Sigmoid colon (tissue), 7 donors: ENCODE measurements around the gene ACTG1. TPM values are rescaled to one million over a fixed set of nuclear protein-coding genes. Genes with fewer than 3 reads are reported as not detected.
A peak's percentile ranks its signal among the peaks of the same experiment; 100 is the strongest.

Source experiments
- DNase-seq: peaks from one replicate; pipeline ENCODE4 v3.0.0-alpha.2; 2019
- H3K27ac ChIP-seq, 4 donors: fragments of 200-600 bp; sonication (generic); one replicate each; pipeline ENCODE4 v1.5.1; 2016 to 2019; ENCODE audit warnings: mild to moderate bottlenecking in 1 of 4
- H3K27me3 ChIP-seq, 3 donors: fragments of 200-600 bp; sonication (generic); one replicate each; pipeline ENCODE4 v1.5.1; 2019; ENCODE audit warnings: mild to moderate bottlenecking in 1 of 3
- H3K36me3 ChIP-seq, 4 donors: fragments of 200-600 bp; sonication (generic); one replicate each; pipeline ENCODE4 v1.5.1; 2016 to 2019
- H3K4me1 ChIP-seq, 4 donors: fragments of 200-600 bp; sonication (generic); one replicate each; pipeline ENCODE4 v1.5.1; 2017 to 2019
- H3K4me3 ChIP-seq, 4 donors: fragments of 200-600 bp; sonication (generic); one replicate each; pipeline ENCODE4 v1.5.1; 2017 to 2019; ENCODE audit warnings: mild to moderate bottlenecking in 2 of 4, moderate library complexity in 1 of 4
- H3K9me3 ChIP-seq, 4 donors: fragments of 200-600 bp in 3 of 4; sonication (generic) in 3 of 4; one replicate each; pipeline versions ENCODE4 v1.5.1 to v1.6.1; 2013 to 2019
- EP300 ChIP-seq, 4 donors: sonication (generic); formaldehyde crosslinking; IDR thresholded peaks; one replicate each; pipeline ENCODE4 v1.6.1; 2017; ENCODE audit warnings: antibody characterized with exemption in 4 of 4
- POLR2A ChIP-seq, 2 donors: fragments of 450-650 bp; IDR thresholded peaks; one replicate each; pipeline ENCODE4 v1.6.1; 2016; ENCODE audit warnings: antibody characterized with exemption in 2 of 2, mild to moderate bottlenecking in 2 of 2, moderate library complexity in 2 of 2
- POLR2AphosphoS5 ChIP-seq, 4 donors: sonication (generic); formaldehyde crosslinking; IDR thresholded peaks; one replicate each; pipeline ENCODE4 v1.6.1; 2017; ENCODE audit warnings: antibody characterized with exemption in 4 of 4
- WGBS, 2 donors: extraction: QIAGEN DNeasy Blood & Tissue Kit; methylation state at CpG; one replicate each; pipeline ENCODE4 v1.1.7; 2013; 5-methylcytosine and 5-hydroxymethylcytosine counted together
- intact Hi-C: fragments of 100-400 bp; cut with DNase I; formaldehyde crosslinking; loops from one replicate; pipeline ENCODE4 v1.15.1; 2023
- polyA plus RNA-seq, 3 donors: library from polyadenylated mRNA; stranded (reverse); fragments of 200-250 nt; gene quantifications; one replicate each; pipeline ENCODE4 v1.2.3, GENCODE V29; 2013
- total RNA-seq, 4 donors: library from RNA; depleted of rRNA; stranded (reverse); fragments of >200 nt; gene quantifications; one replicate each; pipeline ENCODE4 v1.1.0, GENCODE V29; 2016
- TF ChIP-seq, protein P1 (sequence below), 4 experiments: fragments of 450-650 bp in 3 of 4; fragments of 200-600 bp in 1 of 4; IDR thresholded peaks; one replicate each; pipeline ENCODE4 v1.5.1; 2016 to 2019; ENCODE audit warnings: antibody characterized with exemption in 4 of 4, mild to moderate bottlenecking in 3 of 4, moderate library complexity in 2 of 4
- donor health status: healthy with polysubstance abuse.
- donor health status: Bipolar disorder and iron deficiency.
- donor health status: healthy.

The ACTG1 gene
- total and polyA plus RNA-seq, 7 donors: 1,038 to 4,527 (median 2,003) TPM

DNA sequence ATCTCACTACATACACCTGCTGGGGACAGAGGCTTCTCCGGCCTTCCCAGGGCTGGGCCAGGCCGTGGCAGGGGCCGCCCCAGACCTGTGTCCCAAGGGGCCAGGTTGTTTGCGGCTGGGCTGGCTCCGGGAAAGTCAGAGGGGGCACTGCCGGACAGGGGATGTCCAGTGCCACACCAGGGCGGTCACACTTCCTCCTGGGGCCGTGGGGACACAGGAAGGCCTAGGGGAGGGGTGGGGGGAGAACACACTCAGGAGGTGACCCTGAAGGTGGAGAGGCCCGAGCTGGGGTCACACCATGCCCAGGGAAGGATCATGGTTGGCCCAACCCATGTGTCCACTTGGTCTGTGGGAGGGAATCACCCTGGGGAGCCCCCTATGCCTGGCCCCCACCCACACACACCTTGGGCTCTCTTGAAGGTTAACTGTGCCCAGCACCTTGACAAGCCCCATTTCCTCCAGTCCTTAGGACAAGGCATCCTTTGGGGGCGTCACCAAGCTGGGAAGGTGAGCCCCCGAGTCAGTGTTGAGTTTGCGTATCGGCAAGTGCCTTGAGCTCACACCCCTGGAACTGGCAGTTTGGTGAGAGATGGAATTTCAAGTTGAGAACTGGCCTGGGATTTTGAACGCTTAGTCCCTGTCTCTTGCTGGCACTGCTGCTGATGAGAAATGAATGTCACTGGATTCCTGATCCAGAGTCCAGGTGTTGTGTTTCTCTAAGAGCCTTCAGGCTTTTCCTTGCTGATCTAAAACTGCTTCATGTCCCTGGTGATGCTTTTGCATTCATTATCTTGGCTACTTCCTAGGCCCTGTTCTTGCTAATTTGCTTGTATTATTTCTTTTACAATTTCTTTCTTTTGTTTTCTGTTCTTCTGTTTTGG lies 7.7 kb upstream of the ACTG1 start:
- H3K36me3 ChIP-seq: no peaks in the 10 kb centered on the region
- peak overlapping the region in 1 of 4 donors; percentile 100 for H3K27ac ChIP-seq
- H3K4me1 ChIP-seq: peaks cover 0 to 69% (median 61%) of the 10 kb centered on the region in 4 donors
- WGBS, 2 donors: 58 to 71% methylated on average over 14 of the region's 14 CpGs
- no peak for DNase-seq
- intact Hi-C loops: no loop called here
- H3K4me3 ChIP-seq: no peak overlapping the region
- TF ChIP-seq POLR2AphosphoS5 (IDR thresholded peaks at IDR 0.05) (no peak), POLR2A (IDR thresholded peaks at IDR 0.05) (no peak), EP300 (IDR thresholded peaks at IDR 0.05) (no peak)
- TF ChIP-seq, protein P1, sequence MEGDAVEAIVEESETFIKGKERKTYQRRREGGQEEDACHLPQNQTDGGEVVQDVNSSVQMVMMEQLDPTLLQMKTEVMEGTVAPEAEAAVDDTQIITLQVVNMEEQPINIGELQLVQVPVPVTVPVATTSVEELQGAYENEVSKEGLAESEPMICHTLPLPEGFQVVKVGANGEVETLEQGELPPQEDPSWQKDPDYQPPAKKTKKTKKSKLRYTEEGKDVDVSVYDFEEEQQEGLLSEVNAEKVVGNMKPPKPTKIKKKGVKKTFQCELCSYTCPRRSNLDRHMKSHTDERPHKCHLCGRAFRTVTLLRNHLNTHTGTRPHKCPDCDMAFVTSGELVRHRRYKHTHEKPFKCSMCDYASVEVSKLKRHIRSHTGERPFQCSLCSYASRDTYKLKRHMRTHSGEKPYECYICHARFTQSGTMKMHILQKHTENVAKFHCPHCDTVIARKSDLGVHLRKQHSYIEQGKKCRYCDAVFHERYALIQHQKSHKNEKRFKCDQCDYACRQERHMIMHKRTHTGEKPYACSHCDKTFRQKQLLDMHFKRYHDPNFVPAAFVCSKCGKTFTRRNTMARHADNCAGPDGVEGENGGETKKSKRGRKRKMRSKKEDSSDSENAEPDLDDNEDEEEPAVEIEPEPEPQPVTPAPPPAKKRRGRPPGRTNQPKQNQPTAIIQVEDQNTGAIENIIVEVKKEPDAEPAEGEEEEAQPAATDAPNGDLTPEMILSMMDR (IDR thresholded peaks at IDR 0.05): no peak
- H3K9me3 ChIP-seq: no peaks in the 10 kb centered on the region
- H3K27me3 ChIP-seq: peaks cover 3 to 24% (median 24%) of the 10 kb centered on the region in 3 donors

DNA sequence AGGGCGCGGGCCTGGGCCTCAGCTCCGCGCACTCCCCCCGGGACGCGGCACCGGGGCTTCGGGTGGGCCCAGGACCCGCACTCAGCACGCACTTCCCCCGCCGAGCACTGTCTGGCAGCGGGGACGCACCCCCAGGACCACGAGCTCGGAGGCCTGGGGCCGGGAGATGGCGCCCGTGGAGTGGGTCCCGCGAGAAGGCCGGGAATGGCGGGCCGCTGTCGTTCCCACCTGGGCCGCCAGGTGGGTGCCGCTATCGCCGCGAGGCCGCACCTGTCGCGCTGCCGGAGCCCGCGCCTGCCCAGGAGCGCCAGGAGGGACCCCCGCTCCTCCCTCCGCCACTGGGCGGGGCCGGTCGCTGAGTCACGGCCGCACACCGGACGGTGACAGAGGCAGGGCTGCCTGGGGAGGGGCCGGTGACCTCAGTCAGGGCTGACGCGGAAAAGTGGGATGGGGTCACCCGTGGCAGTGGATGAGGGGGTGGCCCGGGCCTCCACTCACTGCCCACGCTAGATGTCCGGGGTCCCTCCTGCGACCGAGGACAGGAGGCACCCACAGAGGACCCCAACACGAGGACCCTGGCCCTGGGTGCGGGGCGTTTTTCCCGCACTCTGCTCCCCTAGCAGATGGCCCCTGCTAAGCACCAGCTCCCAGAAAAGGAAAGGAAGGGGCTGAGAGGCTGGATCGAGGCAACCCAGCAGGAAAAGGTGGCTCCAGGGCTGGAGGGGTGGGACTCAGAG lies 6.9 kb upstream of the ACTG1 start:
- H3K27ac ChIP-seq: peak overlapping the region; percentile 99 to 100 (median 100)
- TF ChIP-seq POLR2A (IDR thresholded peaks at IDR 0.05): no peak
- TF ChIP-seq, protein P1 (IDR thresholded peaks at IDR 0.05): peak in 3 of 4 experiments; percentile 40 to 64 (median 40)
- intact Hi-C loops: no loop called here
- H3K4me1 ChIP-seq: peaks cover 0 to 70% (median 61%) of the 10 kb centered on the region in 4 donors
- WGBS, 2 donors: 2 to 4% methylated on average over 60 to 61 of the region's 61 CpGs
- peak overlapping the region; percentile 5 to 99 (median 92) for H3K4me3 ChIP-seq
- H3K36me3 ChIP-seq: no peaks in the 10 kb centered on the region
- DNase-seq: no peak
- no peaks in the 10 kb centered on the region for H3K9me3 ChIP-seq
- peaks cover 3 to 18% (median 17%) of the 10 kb centered on the region in 3 donors for H3K27me3 ChIP-seq

DNA sequence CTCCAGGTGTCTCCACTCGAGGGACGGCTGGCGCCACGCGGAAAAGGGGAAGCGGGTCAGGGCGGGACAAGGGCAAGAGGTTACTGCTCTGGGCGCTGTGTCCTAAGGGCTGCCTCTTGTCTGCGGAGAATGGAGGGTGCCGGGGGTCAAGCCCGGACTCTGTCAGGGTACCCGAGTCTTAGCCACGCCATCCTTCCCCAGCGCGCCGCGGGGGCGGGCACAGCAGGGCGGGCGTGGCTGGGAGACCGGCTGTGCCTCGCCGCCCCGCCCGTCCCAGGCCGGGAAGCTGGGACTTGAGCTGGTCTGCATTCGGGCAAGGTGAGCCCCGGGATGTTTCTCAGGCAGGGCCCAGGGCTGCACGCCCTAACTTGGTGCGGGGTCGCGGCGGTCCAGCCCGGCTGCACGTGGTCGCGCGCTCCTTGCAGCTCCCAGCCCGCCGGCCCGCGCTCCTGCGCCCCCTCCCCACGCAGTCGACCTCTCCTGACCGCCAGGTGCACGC lies 6.2 kb upstream of the ACTG1 start:
- H3K4me1 ChIP-seq: peaks cover 0 to 71% (median 58%) of the 10 kb centered on the region in 4 donors
- no peak for DNase-seq
- TF ChIP-seq EP300 (IDR thresholded peaks at IDR 0.05) (no peak), POLR2AphosphoS5 (IDR thresholded peaks at IDR 0.05) (peak in 1 of 4 donors; percentile 39), POLR2A (IDR thresholded peaks at IDR 0.05) (no peak)
- TF ChIP-seq, protein P1 (IDR thresholded peaks at IDR 0.05): no peak
- peaks cover 3 to 11% (median 11%) of the 10 kb centered on the region in 3 donors for H3K27me3 ChIP-seq
- WGBS, 2 donors: 1% methylated on average over 47 of the region's 47 CpGs
- no peaks in the 10 kb centered on the region for H3K9me3 ChIP-seq
- peak overlapping the region; percentile 99 to 100 (median 100) for H3K27ac ChIP-seq
- peak overlapping the region; percentile 5 to 99 (median 92) for H3K4me3 ChIP-seq
- intact Hi-C loops: no loop called here
- no peaks in the 10 kb centered on the region for H3K36me3 ChIP-seq

DNA sequence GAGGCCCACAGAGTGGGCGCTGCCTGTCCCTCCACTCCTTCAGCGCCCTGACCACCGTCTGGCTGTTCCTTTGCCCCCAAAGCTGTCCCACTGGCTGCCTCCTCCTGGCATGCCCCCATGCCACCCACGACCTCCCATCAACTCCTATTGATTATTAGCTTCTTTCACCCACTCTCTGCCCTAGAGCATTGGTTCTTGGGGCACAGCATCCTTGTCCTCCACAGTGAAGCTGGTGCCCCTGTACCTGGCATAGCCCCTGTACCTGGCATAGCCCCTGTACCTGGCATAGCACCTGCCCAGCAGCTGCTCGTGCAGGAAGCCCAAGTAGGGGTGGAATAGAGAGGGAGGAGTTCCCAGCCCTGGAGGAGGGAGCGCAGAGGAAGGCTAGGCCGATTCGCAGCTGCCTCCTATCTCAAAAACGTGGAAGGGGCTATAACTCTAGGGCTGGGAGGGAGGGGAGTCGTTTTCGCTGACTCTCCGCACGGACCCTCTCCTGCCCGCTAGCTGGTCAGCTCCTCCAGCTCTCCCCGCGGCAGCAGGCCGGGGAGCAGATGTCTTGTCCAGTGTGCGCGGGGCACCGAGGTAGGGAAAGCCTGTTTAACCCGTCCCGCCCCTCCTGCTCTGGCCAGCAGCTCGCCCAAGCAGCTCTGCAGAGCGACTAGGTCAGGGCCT lies 5.7 kb upstream of the ACTG1 start:
- intact Hi-C loops: no loop called here
- no peak for TF ChIP-seq EP300 (IDR thresholded peaks at IDR 0.05)
- TF ChIP-seq POLR2AphosphoS5 (IDR thresholded peaks at IDR 0.05): no peak
- TF ChIP-seq POLR2A (IDR thresholded peaks at IDR 0.05): no peak
- TF ChIP-seq, protein P1 (IDR thresholded peaks at IDR 0.05): no peak
- WGBS, 2 donors: 22 to 34% methylated on average over 24 of the region's 24 CpGs

More for the DNA sequence above, 5.7 kb upstream of the ACTG1 start:
- peaks cover 0 to 67% (median 52%) of the 10 kb centered on the region in 4 donors for H3K4me1 ChIP-seq
- peak overlapping the region; percentile 99 to 100 (median 100) for H3K27ac ChIP-seq
- H3K4me3 ChIP-seq: peak overlapping the region; percentile 5 to 99 (median 92)
- no peaks in the 10 kb centered on the region for H3K36me3 ChIP-seq
- no peak for DNase-seq
- H3K9me3 ChIP-seq: no peaks in the 10 kb centered on the region
- peaks cover 0 to 6% (median 5%) of the 10 kb centered on the region in 3 donors for H3K27me3 ChIP-seq
